ENCODE results near the gene HBB. TPM values are rescaled to one million over a fixed set of nuclear protein-coding genes. Genes with fewer than 3 reads are reported as not detected.

The HBB gene
- not detected for total RNA-seq

- DNase-seq (no peak), ATAC-seq (no peak)
- intact Hi-C loops (cut with micrococcal nuclease), result no loop called here
- Mint-ChIP-seq H3K27ac (no peak within 1 kb of the TSS), H3K4me3 (no peak within 1 kb of the TSS), H3K4me1 (ENCODE audit: low read depth) (no peaks in the 10 kb centered on the region), H3K36me3 (ENCODE audit: low read depth) (no peaks in the 10 kb centered on the region), H3K9me3 (no peaks in the 10 kb centered on the region), H3K27me3 (peaks cover 5% of the 10 kb centered on the region)
- ChIA-PET POLR2A (no interaction called here), CTCF (no interaction called here)
- TF ChIP-seq CTCF (IDR thresholded peaks at IDR 0.05), result no peak
Measured at GRCh38 chr11:5226732-5227310, at the start of gene HBB. TSS of gene HBB (minus strand) at chr11:5227071. CDS start at chr11:5227021, 50 bp downstream.

- Mint-ChIP-seq H3K4me1 (ENCODE audit: low read depth) (no peaks in the 10 kb centered on the region), H3K36me3 (ENCODE audit: low read depth) (no peaks in the 10 kb centered on the region), H3K27me3 (peaks cover 7% of the 10 kb centered on the region), H3K4me3 (no peak overlapping the region), H3K9me3 (no peaks in the 10 kb centered on the region), H3K27ac (no peak overlapping the region)
- no peak for TF ChIP-seq CTCF (IDR thresholded peaks at IDR 0.05)
- DNase-seq (no peak), ATAC-seq (no peak)
- CTCF ChIA-PET, result no interaction called here
- POLR2A ChIA-PET, result no interaction called here
- intact Hi-C loops (cut with micrococcal nuclease), result no loop called here
Measured at GRCh38 chr11:5275369-5276110, 48.7 kb upstream of the HBB start.

DNA sequence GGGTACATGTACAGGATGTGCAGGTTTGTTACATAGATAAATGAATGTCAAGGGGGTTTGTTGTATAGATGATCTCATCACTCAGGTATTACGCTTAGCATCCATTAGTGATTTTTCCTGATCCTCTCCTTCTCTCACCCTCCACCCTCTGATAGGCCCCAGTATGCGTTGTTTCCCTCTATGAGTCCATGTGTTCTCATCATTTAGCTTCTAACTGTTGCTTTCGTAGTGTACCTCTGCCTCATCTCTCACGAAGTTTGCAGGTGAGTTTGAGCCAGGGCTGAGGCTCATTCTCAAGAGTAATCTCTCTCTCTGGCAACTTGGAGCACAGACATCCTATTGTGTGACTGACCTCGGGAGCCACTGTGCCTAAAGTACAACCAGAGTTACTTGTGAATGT, 47.5 kb upstream of the HBB start:
- Mint-ChIP-seq H3K27ac (no peak overlapping the region), H3K36me3 (ENCODE audit: low read depth) (no peaks in the 10 kb centered on the region), H3K4me3 (no peak overlapping the region), H3K27me3 (peaks cover 4% of the 10 kb centered on the region), H3K9me3 (no peaks in the 10 kb centered on the region), H3K4me1 (ENCODE audit: low read depth) (no peaks in the 10 kb centered on the region)
- CTCF ChIA-PET, result no interaction called here
- TF ChIP-seq CTCF (IDR thresholded peaks at IDR 0.05), result no peak
- ATAC-seq, result no peak
- intact Hi-C loops (cut with micrococcal nuclease), result no loop called here
- POLR2A ChIA-PET, result no interaction called here
- DNase-seq, result no peak

DNA sequence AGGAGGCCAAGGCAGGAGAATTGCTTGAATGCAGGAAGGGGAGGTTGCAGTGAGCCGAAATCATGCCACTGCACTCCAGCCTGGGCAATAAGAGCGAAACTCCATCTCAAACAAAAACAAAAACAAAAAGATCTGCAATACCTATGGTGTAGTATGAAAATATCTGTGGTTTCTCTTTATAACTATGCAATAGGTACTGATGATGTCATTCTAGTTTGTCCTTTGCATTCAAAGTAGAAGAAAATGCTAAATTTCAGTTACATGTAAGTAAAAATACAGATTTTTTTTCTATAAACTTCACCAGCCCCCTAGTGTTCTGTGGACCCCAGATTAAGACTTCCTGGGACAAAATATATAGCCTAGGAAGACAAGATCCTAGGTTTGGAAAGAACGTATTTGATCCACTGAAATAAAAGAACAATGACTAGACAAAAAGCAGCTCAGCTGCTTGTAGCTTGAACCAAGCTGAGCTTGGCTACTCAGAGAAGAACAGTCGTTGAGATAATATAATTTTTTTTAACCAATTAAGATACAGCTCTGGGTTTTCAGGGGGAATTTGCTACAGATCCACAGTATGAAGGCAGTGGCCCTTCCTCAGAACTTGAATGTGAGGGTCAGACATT, 45.6 kb upstream of the HBB start:
- no peak for ATAC-seq
- Mint-ChIP-seq H3K27me3 (peaks cover 4% of the 10 kb centered on the region), H3K4me1 (ENCODE audit: low read depth) (no peaks in the 10 kb centered on the region), H3K27ac (no peak overlapping the region), H3K9me3 (no peaks in the 10 kb centered on the region), H3K4me3 (no peak overlapping the region), H3K36me3 (ENCODE audit: low read depth) (no peaks in the 10 kb centered on the region)
- POLR2A ChIA-PET, result no interaction called here
- DNase-seq, result no peak
- no peak for TF ChIP-seq CTCF (IDR thresholded peaks at IDR 0.05)
- CTCF ChIA-PET, result no interaction called here
- intact Hi-C loops (cut with micrococcal nuclease), result no loop called here

DNA sequence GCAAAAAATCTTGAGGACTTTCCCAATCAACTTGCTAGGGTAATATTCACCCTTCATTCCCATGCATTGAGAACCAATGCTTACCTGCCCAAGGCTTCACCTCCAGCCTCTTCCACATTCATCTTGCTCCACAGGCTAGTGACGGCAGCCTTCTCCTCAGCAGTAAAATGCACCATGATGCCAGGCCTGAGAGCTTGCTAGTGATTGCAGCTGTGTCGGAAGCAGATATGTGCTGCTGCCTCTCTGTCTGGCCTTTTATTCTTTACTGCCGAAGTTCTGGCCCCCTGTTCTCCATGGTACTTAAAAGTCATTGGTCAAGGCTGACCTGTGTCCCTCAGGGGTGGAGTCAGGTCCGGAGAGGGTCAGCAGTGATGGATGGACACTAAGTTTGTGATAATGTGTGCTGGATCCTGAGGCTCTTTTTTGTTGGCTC, 42.9 kb upstream of the HBB start, which contains the start of gene HBE1:
Gene HBE1, minus strand, starts transcription at position 231 of the 433 bp plus-strand sequence. Its CDS starts 55 bp downstream, at position 176.
- Mint-ChIP-seq H3K36me3 (ENCODE audit: low read depth) (no peaks in the 10 kb centered on the region), H3K4me1 (ENCODE audit: low read depth) (no peaks in the 10 kb centered on the region), H3K9me3 (no peaks in the 10 kb centered on the region), H3K4me3 (no peak within 1 kb of the TSS), H3K27me3 (peaks cover 4% of the 10 kb centered on the region), H3K27ac (no peak within 1 kb of the TSS)
- ChIA-PET CTCF (no interaction called here), POLR2A (no interaction called here)
- no peak for DNase-seq
- ATAC-seq, result no peak
- intact Hi-C loops (cut with micrococcal nuclease), result no loop called here
- no peak for TF ChIP-seq CTCF (IDR thresholded peaks at IDR 0.05)
